ENCODE measurements around the gene MTHFD1L.

DNA sequence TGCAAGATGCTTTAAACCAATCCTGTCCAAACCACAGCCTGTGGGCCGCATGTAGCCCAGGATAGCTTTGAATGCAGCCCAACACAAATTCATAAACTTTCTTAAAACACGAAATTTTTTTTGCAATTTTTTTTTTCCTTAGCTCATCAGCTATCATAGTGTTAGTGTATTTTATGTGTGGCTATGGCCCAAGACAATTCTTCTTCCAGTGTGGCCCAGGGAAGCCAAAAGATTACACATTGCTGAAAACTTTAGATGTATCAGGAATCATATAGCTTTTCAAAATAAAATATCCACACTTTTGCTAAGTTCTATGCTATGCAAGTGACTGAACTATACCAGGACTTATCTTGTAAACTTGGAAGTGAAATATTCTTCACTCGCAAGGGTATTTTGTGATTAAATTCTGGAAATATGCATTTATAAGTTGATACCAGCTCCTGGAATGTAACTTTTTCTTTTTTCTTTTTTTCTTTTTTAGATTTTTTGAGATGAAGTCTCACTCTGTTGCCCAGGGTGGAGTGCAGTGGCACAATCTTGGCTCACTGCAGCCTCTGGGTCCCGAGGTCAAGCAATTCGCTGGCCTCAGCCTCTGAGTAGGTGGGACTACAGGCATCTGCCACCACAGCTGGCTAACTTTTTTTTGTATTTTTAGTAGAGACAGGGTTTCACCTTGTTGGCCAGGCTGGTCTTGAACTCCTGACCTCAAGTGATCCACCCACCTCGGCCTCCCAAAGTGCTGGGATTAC lies 49.8 kb downstream of the MTHFD1L start:
- no peak for TF ChIP-seq EZH2 (IDR thresholded peaks at IDR 0.05; ENCODE audit: borderline replicate concordance, low read depth, low read length, severe bottlenecking)
- TF ChIP-seq, protein P1, sequence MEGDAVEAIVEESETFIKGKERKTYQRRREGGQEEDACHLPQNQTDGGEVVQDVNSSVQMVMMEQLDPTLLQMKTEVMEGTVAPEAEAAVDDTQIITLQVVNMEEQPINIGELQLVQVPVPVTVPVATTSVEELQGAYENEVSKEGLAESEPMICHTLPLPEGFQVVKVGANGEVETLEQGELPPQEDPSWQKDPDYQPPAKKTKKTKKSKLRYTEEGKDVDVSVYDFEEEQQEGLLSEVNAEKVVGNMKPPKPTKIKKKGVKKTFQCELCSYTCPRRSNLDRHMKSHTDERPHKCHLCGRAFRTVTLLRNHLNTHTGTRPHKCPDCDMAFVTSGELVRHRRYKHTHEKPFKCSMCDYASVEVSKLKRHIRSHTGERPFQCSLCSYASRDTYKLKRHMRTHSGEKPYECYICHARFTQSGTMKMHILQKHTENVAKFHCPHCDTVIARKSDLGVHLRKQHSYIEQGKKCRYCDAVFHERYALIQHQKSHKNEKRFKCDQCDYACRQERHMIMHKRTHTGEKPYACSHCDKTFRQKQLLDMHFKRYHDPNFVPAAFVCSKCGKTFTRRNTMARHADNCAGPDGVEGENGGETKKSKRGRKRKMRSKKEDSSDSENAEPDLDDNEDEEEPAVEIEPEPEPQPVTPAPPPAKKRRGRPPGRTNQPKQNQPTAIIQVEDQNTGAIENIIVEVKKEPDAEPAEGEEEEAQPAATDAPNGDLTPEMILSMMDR (IDR thresholded peaks at IDR 0.05; ENCODE audit: borderline replicate concordance, extremely low read depth, low read length, poor library complexity, severe bottlenecking): no peak

Data from DND-41 (cell line).